Measurements from ENCODE around the gene DRD3.

Gene DRD3

DNA sequence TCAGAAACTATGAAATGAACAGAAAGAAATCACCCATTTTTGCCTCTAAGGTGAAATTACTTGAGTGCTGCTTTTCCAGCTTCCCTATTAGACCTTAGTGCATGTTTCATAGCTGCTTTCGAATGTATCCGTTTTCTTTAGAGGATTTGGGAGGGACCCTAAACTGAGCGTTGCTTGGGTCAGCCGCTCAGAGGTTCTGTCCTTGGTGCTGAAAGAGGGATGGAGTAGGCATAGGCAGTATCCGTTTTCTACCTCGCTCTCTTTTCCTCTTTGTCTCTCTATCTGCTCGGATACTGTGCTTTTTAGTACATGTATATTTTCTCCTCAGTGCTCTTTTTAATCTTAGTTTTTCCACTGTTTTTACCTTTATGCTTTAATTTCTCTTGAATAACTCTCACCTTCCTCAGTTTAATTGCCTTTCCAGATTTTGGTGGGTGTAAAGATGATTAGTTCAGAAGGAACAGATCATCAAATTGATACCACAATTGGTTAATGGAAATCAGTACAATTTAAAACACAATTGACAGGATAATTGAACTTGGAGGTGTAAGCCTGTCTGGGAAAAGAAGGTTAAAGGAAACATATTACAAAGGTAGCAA is at the start of gene DRD3:
Gene DRD3 (minus strand): TSS at position 283 of the 599 bp plus-strand sequence. CDS start 7,060 bp downstream, outside the sequence.
- no peak for DNase-seq

DNA sequence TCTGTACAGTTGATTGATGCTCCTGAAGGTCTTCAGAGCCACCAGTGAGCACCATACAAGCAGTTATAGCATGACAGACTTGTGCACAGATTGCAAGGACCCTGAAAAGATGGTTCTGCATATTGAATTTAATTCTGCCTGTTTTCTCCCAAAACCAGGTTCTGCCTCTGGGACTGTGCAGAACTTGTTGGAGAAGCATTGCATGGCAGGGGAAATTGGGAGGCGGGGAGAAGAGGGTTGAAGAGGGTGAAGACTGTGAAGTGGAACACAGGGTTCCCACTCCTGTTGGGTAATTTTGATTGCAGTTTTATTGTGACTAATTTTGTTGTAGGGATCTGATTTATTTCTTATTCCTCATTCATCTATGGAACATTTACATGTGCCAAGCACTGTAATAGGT is 48.2 kb upstream of the DRD3 start:
- no peak for DNase-seq

DNA sequence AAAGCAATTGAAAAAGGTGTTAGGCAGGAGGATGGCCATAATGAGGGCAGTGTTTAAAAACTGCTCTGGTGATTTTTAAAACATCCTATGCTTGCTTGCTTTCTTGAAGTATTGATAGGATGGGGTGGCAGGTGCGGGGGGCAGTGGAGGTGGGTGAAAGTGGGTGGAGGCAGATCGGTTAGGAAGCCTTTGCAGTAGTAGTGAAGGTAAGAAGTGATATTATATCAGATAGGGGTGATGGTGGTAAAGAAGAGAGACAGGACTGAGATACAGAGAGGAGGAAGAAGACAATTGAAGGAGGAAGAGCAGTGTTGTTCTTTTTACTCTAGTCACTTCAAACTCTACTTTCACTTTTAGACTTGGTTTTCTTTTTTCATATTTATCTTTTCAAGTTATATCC is 47.5 kb upstream of the DRD3 start:
- no peak for DNase-seq

- DNase-seq = no peak
These were observed 44.3 kb upstream of the DRD3 start for GRCh38 chr3:114223143-114223542.

DNA sequence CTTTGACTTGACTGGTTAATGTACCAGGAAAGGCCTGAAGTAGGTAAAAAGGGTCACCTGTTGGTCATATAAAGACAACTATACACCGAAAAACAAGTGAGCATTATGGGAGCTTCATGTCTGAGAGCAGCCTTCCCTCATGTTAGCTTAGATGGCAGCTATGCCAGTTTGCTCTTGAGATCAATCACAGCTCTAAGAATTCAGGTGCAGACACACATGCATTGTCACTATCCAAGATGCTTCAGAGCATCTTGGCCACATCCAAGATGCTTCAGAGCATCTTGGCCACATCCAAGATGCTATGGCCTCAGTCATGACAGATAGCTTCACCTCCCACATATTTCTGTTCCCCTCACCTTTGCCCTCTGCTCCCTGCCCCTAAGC is 43.0 kb upstream of the DRD3 start:
- DNase-seq = no peak

- no peak for DNase-seq
These were observed 42.5 kb upstream of the DRD3 start for GRCh38 chr3:114221165-114221880.

GRCh38 chr3:114219741-114220140 is 40.9 kb upstream of the DRD3 start:
- no peak for DNase-seq

- no peak for DNase-seq
These were observed 39.8 kb upstream of the DRD3 start for GRCh38 chr3:114218578-114219185.

GRCh38 chr3:114218006-114218405 is 39.2 kb upstream of the DRD3 start:
- no peak for DNase-seq

DNA sequence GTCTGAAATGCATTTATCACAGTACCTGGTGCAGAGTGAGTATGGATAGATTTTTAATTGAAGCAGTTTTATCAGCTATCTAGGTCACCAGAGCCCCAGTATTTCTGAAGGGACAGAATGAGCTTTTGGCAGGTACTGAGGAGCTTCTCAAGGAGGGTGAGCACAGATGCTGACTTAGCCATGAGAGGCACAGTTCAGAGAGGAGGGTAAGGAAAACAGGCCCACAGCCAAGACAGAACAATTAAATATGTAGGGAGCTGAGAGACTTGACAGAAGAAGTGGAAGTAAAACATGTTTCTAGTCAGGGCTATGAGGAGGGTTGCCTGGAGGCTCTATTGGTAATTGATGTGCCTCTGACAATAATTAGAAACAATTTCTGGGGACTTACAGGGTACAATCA is 38.4 kb upstream of the DRD3 start:
- no peak for DNase-seq

DNA sequence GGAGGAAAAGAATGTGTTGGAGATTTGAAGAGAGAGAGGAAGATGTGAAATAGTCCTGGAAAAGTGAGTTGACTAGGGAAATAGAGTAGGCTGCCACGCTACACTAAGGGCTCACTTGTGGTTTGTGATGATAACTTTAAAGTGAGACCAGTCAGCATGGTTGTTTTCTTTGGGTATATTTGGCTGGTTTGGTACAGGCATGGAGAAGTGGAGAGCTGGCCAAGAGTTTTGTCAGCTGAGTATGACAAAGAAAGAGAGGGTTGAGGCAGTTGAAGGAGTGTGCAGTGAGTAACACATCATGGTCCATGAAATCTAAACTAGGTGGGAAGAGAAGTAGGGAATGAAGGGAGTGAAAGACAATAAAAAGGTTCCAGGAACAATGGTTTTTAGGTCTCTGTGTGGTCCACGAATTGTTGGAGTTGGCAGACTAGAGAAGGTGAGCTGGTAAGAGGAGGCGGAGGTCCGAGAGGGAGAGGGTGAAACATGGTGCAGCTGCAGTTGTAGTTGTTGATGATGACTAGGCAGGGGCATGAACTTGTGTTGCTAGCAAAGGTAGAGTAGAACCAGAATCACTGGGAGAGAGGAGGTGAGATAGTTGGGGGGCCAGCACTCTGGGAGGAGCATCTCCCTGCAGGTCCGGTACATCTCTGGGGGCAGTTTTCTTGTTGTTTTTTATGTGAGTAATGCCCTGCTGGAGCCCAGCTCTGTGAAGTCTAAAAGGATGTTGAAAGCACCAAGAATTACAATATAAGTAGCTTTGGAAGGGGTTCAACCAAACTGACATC is 37.5 kb upstream of the DRD3 start:
- DNase-seq = no peak

GRCh38 chr3:114214542-114215341 is 35.9 kb upstream of the DRD3 start:
- DNase-seq = no peak

- DNase-seq = peak in 1 of 2 donors; percentile 77
These were observed 35.0 kb upstream of the DRD3 start for GRCh38 chr3:114213627-114214541.

GRCh38 chr3:114213292-114213626 is 34.4 kb upstream of the DRD3 start:
- no peak for DNase-seq

- DNase-seq = no peak
These were observed 33.8 kb upstream of the DRD3 start for GRCh38 chr3:114212646-114213045.

DNA sequence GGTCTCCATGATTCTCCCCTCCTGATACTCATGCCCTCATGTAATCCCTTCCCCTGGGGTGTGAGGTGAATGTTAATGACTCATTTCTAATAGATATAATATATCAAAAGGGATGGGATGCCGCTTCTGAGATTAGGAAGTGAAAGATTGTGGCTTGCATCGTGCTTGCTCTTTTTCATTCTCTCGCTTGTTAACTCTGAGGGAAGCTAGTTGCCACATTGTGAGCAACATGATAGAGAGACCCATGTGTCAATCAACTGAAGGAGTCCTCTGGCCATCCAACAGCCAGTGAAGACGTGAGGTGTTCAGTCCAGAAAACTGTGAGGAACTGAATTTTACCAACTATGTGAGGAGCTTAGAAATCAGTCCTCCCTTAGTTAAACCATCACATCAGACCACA is 28.9 kb upstream of the DRD3 start:
- no peak for DNase-seq

- DNase-seq = no peak
These were observed 27.5 kb upstream of the DRD3 start for GRCh38 chr3:114206342-114206741.

- DNase-seq = no peak
These were observed 26.7 kb upstream of the DRD3 start for GRCh38 chr3:114205541-114205940.

DNA sequence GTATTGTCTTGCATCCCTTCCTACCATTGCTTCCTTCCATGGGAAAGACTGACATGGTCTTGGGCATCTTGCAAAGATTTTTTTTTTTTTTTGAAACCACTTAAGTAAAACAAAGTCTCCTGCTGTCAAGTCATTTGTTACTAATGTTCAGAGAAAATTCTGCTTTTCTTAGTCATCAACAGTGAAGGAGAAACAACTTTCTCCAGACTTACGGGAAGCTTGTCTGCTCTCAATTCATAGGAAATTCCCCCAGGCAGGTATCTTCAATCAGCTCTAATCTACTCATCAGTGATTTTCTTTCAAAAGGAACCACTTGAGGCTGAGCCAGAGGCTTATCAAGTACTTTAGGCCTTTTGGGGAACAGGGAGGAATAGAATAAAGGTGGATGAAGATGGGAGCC is 15.9 kb upstream of the DRD3 start:
- DNase-seq = no peak

- no peak for DNase-seq
These were observed 13.3 kb upstream of the DRD3 start for GRCh38 chr3:114192136-114192535.

DNA sequence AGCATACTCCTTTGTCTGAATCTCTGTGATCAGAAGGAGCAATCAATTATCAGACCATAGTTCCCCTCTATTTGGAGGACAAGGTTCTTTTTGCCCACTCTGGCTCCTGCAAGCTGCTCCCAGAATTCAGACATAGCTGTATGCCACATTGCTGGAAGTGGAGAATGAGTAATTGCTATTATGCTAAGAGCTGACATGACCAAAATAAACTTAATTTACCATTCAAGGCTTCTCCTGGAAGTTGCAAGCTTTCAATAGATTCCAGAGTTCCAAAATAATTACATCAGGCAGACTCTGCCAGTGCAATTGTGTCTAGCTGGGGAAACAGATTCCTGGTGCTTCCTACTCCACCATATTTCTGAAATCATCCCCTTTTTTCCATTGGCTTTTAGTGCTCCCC is 7.6 kb upstream of the DRD3 start:
- DNase-seq = no peak

DNA sequence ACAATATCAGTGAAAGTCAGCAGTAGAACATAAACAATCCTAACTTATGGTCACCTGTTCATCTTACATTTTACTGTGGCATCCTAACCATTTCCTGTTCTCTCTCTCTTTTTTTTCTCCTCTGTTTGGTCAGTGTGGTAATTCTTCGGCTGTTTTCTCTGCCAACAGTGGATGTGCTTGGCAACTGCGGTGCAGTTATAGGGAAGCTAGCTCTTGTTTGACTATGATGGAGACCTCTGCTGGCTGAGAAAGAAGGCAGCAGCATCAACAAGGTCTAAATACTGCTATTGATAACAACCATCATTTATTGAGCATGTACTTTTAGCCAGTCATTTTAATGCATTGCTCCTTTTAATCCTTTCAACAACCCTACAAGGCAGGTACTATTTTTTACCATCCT is 723 bp upstream of the DRD3 start:
- DNase-seq = no peak
